IMR-90 (cell line): ENCODE results near the gene NES.

ENCODE experiments used
- BHLHE40 ChIP-seq: fragments of 150-350 bp; IDR thresholded peaks from 2 replicates; pipeline ENCODE4 v1.6.1; 2016; ENCODE audit warnings: mild to moderate bottlenecking, low read depth, low read length
- CHD1 ChIP-seq: IDR thresholded peaks from 2 replicates; pipeline ENCODE4 v1.6.1; 2012; ENCODE audit warnings: low read depth, low read length, improper control_type of control experiment
- ELK1 ChIP-seq: fragments of 150-350 bp; IDR thresholded peaks from 2 replicates; pipeline ENCODE4 v1.6.1; 2016; ENCODE audit warnings: low read depth, mild to moderate bottlenecking, low read length, moderate library complexity, borderline replicate concordance
- FOS ChIP-seq: fragments of 150-350 bp; IDR thresholded peaks from 2 replicates; pipeline ENCODE4 v1.6.1; 2016; ENCODE audit warnings: low read depth, low read length
- MAFK ChIP-seq: IDR thresholded peaks from 2 replicates; pipeline ENCODE4 v1.6.1; 2012; ENCODE audit warnings: low read depth, low read length, improper control_type of control experiment
- NFE2L2 ChIP-seq: fragments of 150-350 bp; IDR thresholded peaks from 2 replicates; pipeline ENCODE4 v1.6.1; 2016; ENCODE audit warnings: low read depth, mild to moderate bottlenecking, low read length
- POLR2A ChIP-seq: IDR thresholded peaks from 2 replicates; pipeline ENCODE4 v1.6.1; 2012; ENCODE audit warnings: mild to moderate bottlenecking, low read depth, low read length
- RAD21 ChIP-seq: IDR thresholded peaks from 2 replicates; pipeline ENCODE4 v1.6.1; 2012; ENCODE audit warnings: low read length, improper control_type of control experiment
- RFX5 ChIP-seq: IDR thresholded peaks from 2 replicates; pipeline ENCODE4 v1.8.0; 2012; ENCODE audit warnings: low read depth, mild to moderate bottlenecking, low read length, moderate library complexity
- SMC3 ChIP-seq: fragments of 150-350 bp; IDR thresholded peaks from 2 replicates; pipeline ENCODE4 v1.6.1; 2016; ENCODE audit warnings: low read depth, mild to moderate bottlenecking, antibody characterized with exemption, low read length, moderate library complexity
- USF2 ChIP-seq: fragments of 150-350 bp; IDR thresholded peaks from 2 replicates; pipeline ENCODE4 v1.6.1; 2017; ENCODE audit warnings: mild to moderate bottlenecking, antibody characterized with exemption, low read length, low read depth
- TF ChIP-seq, protein P1 (sequence below): conservative IDR thresholded peaks from 2 replicates; pipeline ENCODE4 v1.5.1; 2012; ENCODE audit warnings: mild to moderate bottlenecking, low read depth, low read length, improper control_type of control experiment

- TF ChIP-seq USF2 (no peak), RFX5 (no peak), POLR2A (no peak), BHLHE40 (no peak), FOS (no peak), ELK1 (no peak), MAFK (no peak), NFE2L2 (no peak), CHD1 (no peak), SMC3 (no peak), RAD21 (no peak)
- TF ChIP-seq, protein P1, sequence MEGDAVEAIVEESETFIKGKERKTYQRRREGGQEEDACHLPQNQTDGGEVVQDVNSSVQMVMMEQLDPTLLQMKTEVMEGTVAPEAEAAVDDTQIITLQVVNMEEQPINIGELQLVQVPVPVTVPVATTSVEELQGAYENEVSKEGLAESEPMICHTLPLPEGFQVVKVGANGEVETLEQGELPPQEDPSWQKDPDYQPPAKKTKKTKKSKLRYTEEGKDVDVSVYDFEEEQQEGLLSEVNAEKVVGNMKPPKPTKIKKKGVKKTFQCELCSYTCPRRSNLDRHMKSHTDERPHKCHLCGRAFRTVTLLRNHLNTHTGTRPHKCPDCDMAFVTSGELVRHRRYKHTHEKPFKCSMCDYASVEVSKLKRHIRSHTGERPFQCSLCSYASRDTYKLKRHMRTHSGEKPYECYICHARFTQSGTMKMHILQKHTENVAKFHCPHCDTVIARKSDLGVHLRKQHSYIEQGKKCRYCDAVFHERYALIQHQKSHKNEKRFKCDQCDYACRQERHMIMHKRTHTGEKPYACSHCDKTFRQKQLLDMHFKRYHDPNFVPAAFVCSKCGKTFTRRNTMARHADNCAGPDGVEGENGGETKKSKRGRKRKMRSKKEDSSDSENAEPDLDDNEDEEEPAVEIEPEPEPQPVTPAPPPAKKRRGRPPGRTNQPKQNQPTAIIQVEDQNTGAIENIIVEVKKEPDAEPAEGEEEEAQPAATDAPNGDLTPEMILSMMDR, result no peak
These were observed 8.2 kb downstream of the NES start for GRCh38 chr1:156668801-156669637.
